ENCODE measurements around the gene SLC25A10.

Gene SLC25A10

GRCh38 chr17:81700353-81701287, 11.5 kb upstream of the SLC25A10 start:
- H3K4me3 ChIP-seq (ENCODE audit: low read depth, low read length) = no peak overlapping the region
- no peak for TF ChIP-seq CTCF (IDR thresholded peaks at IDR 0.05; ENCODE audit: control insufficient read depth, extremely low read depth, insufficient read depth)
- DNase-seq (ENCODE audit: low read depth) = no peak

- DNase-seq (ENCODE audit: low read depth) = no peak
- H3K4me3 ChIP-seq (ENCODE audit: low read depth, low read length) = peak overlapping the region; percentile 97
- TF ChIP-seq CTCF (IDR thresholded peaks at IDR 0.05; ENCODE audit: control insufficient read depth, extremely low read depth, insufficient read depth) = no peak
Measured at GRCh38 chr17:81701288-81702071, 10.6 kb upstream of the SLC25A10 start.

- 0 out of 2 replicates have a peak, but pooled peaks have one; percentile 4 for TF ChIP-seq CTCF (IDR thresholded peaks at IDR 0.05; ENCODE audit: control insufficient read depth, extremely low read depth, insufficient read depth)
- H3K4me3 ChIP-seq (ENCODE audit: low read depth, low read length) = peak within 1 kb of the TSS; percentile 97
- peak; percentile 61 for DNase-seq (ENCODE audit: low read depth)
Measured at GRCh38 chr17:81702934-81703746, 8.9 kb upstream of the SLC25A10 start, which contains the start of gene MRPL12. MRPL12 (plus strand) TSS chr17:81703367; CDS start chr17:81703502, 135 bp downstream.

GRCh38 chr17:81703747-81704654, 8.1 kb upstream of the SLC25A10 start:
- TF ChIP-seq CTCF (IDR thresholded peaks at IDR 0.05; ENCODE audit: control insufficient read depth, extremely low read depth, insufficient read depth) = no peak
- peak overlapping the region; percentile 97 for H3K4me3 ChIP-seq (ENCODE audit: low read depth, low read length)
- DNase-seq (ENCODE audit: low read depth) = no peak

GRCh38 chr17:81705518-81706231, 6.4 kb upstream of the SLC25A10 start:
- no peak for DNase-seq (ENCODE audit: low read depth)
- H3K4me3 ChIP-seq (ENCODE audit: low read depth, low read length) = no peak overlapping the region
- TF ChIP-seq CTCF (IDR thresholded peaks at IDR 0.05; ENCODE audit: control insufficient read depth, extremely low read depth, insufficient read depth) = no peak
